Cardiac septum (tissue), 1 donor: ENCODE results near the gene ITCH. TPM values are rescaled to one million over a fixed set of nuclear protein-coding genes. Genes with fewer than 3 reads are reported as not detected.

Source experiments
- DNase-seq: peaks from one replicate; pipeline ENCODE4 v3.0.0-alpha.2; 2020; ENCODE audit warnings: low spot score
- intact Hi-C: fragments of 100-400 bp; cut with DNase I; formaldehyde crosslinking; loops from one replicate; pipeline ENCODE4 v1.14.0; 2022
- total RNA-seq: library from RNA; stranded (reverse); fragmentation: NEBNext Ultra II Directional; extraction: Animal tissue kit (Norgen Biotek cat#: 25700); gene quantifications from one replicate; pipeline ENCODE4 v1.2.1, GENCODE V29; 2021
- donor health status: DM: no; HTN: no; CAD: no.

The ITCH gene
- total RNA-seq, 1 donor from 2014 or later = 36.4 TPM

GRCh38 chr20:34537651-34538050, 174.6 kb downstream of the ITCH start:
- DNase-seq = no peak
- intact Hi-C loops = loop anchor here (5.0 kb wide), 1 partner anchor 170 kb away; no protein-coding TSS in a partner anchor

- DNase-seq = no peak
- intact Hi-C loops = loop anchor here (5.0 kb wide), 1 partner anchor 169 kb away; no protein-coding TSS in a partner anchor
Measured at GRCh38 chr20:34538671-34539123, 175.6 kb downstream of the ITCH start.

- intact Hi-C loops = loop anchor here (5.0 kb wide), 1 partner anchor 168 kb away; no protein-coding TSS in a partner anchor
- DNase-seq = no peak
Measured at GRCh38 chr20:34539756-34540155, 176.7 kb downstream of the ITCH start.

- intact Hi-C loops = no loop called here
- no peak for DNase-seq
Measured at GRCh38 chr20:34540596-34541263, 177.7 kb downstream of the ITCH start.

GRCh38 chr20:34541264-34541901, 178.3 kb downstream of the ITCH start:
- DNase-seq = no peak
- intact Hi-C loops = no loop called here

GRCh38 chr20:34541917-34542316, 178.8 kb downstream of the ITCH start:
- intact Hi-C loops = no loop called here

GRCh38 chr20:34542439-34542838, 179.4 kb downstream of the ITCH start:
- no peak for DNase-seq
- intact Hi-C loops = no loop called here

More at GRCh38 chr20:34541917-34542316, 178.8 kb downstream of the ITCH start:
- DNase-seq = no peak

GRCh38 chr20:34543463-34544056, 180.5 kb downstream of the ITCH start:
- DNase-seq = no peak

GRCh38 chr20:34544109-34544796, 181.2 kb downstream of the ITCH start:
- no peak for DNase-seq
- intact Hi-C loops = no loop called here

More at GRCh38 chr20:34543463-34544056, 180.5 kb downstream of the ITCH start:
- intact Hi-C loops = no loop called here

- intact Hi-C loops = no loop called here
- DNase-seq = no peak
Measured at GRCh38 chr20:34546751-34547181, 183.7 kb downstream of the ITCH start.

GRCh38 chr20:34547844-34548613, 185.0 kb downstream of the ITCH start:
- DNase-seq = no peak

GRCh38 chr20:34549291-34549928, 186.3 kb downstream of the ITCH start:
- intact Hi-C loops = no loop called here
- no peak for DNase-seq

More at GRCh38 chr20:34547844-34548613, 185.0 kb downstream of the ITCH start:
- intact Hi-C loops = no loop called here

GRCh38 chr20:34549929-34550305, 186.8 kb downstream of the ITCH start:
- intact Hi-C loops = no loop called here
- DNase-seq = no peak

- DNase-seq = no peak
- intact Hi-C loops = no loop called here
Measured at GRCh38 chr20:34552569-34552968, 189.5 kb downstream of the ITCH start.

GRCh38 chr20:34553366-34553867, 190.3 kb downstream of the ITCH start:
- no peak for DNase-seq

GRCh38 chr20:34557936-34558319, 194.9 kb downstream of the ITCH start:
- no peak for DNase-seq

More at GRCh38 chr20:34553366-34553867, 190.3 kb downstream of the ITCH start:
- intact Hi-C loops = no loop called here

GRCh38 chr20:34558320-34559218, 195.5 kb downstream of the ITCH start, which contains the start of gene MAP1LC3A:
Gene MAP1LC3A (plus strand): TSS chr20:34558718. CDS start chr20:34558869, 151 bp downstream.
- intact Hi-C loops = no loop called here

More at GRCh38 chr20:34557936-34558319, 194.9 kb downstream of the ITCH start:
- intact Hi-C loops = no loop called here

More at GRCh38 chr20:34558320-34559218, 195.5 kb downstream of the ITCH start, which contains the start of gene MAP1LC3A:
- peak; percentile 98 for DNase-seq
